ENCODE data around the gene RHBDD1. TPM values are rescaled to one million over a fixed set of nuclear protein-coding genes. Genes with fewer than 3 reads are reported as not detected.

Gene RHBDD1
- total and polyA plus RNA-seq, 12 donors, result 4.5 to 57.1 (median 33.7) TPM

DNA sequence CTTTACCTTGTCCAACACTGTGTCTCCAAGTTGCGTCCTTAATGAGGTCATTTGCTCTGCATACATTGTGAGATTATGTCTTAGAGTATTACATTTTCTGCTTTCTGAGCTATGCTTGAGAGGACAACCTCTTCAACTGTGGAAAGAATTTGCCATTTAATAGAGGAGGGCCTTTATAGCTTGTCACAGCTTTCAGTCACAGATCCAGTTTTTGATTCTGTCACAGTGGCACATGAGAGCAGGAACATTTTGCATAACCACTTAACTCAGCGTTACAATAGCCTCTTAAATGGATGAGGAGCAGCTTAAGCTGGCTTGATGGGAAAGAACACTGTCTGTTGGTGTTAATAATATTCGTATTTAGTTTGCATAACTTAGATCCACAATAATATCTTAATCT is 63.0 kb downstream of the RHBDD1 start:
- ATAC-seq, result peak in 2 of 8 donors; percentile 51 to 63
- Histone ChIP-seq H3K27ac (no peak overlapping the region), H3K4me3 (no peak overlapping the region), H3K36me3 (peaks cover 0 to 17% (median 0%) of the 10 kb centered on the region in 9 donors), H3K27me3 (no peaks in the 10 kb centered on the region), H3K4me1 (peaks cover 0 to 4% (median 0%) of the 10 kb centered on the region in 9 donors), H3K9me3 (no peaks in the 10 kb centered on the region)
- TF ChIP-seq CTCF (IDR thresholded peaks at IDR 0.05), result no peak
- no peak for DNase-seq
- 74 to 78% methylated on average over 3 of the region's 3 CpGs for WGBS, 2 donors
- intact Hi-C loops (cut with DNase I), result no loop called here

DNA sequence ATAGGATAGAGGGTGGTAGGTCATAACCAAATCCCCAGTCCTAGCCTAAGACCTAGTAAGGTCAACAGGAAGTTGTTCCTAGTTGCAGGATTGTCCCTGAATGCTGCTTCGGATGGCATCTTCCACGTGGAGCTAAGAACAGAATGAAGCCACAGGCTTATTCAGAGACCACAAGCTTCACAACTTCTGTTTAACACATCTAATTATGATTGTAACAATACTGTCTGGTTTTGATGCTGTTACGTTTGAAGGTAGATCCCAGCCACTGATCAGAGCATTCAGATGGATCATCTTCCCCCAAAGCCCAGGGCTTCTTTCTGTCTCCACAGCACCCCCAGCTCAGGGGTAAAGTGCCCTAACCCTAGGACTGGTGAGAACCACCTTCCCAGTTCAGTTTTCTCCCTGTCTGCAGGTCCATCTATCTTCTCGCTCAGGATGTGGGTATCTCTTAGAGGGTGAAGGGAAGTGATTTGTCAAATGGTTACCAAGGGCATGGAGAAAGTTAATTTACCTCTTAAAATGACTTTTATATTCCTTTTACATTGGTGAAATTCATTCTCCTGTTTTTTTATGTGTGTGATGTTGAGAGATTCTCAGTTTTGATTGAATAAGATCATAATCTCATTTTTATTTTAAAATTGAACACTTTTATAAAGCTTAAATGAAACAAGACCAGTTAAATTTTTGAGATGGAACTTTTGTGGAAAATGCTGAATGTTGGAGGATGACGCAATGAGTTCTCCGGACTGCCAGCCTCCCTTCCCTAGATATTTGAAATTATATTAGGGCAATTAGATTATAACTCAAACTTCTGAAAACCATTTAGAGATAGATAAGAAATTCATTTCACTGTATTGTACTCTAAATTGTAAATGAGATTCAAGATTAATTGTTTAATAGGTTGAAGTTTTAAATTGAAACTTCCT is 66.5 kb downstream of the RHBDD1 start:
- H3K27me3 ChIP-seq, result no peaks in the 10 kb centered on the region
- H3K36me3 ChIP-seq, result peaks cover 0 to 12% (median 0%) of the 10 kb centered on the region in 9 donors
- DNase-seq (no peak), ATAC-seq (no peak)
- no peaks in the 10 kb centered on the region for H3K9me3 ChIP-seq
- TF ChIP-seq CTCF (IDR thresholded peaks at IDR 0.05), result no peak
- no peaks in the 10 kb centered on the region for H3K4me1 ChIP-seq
- intact Hi-C loops (cut with DNase I), result no loop called here
- H3K4me3 ChIP-seq, result no peak overlapping the region
- WGBS, 2 donors, result 91 to 94% methylated on average over 6 of the region's 6 CpGs
- no peak overlapping the region for H3K27ac ChIP-seq

DNA sequence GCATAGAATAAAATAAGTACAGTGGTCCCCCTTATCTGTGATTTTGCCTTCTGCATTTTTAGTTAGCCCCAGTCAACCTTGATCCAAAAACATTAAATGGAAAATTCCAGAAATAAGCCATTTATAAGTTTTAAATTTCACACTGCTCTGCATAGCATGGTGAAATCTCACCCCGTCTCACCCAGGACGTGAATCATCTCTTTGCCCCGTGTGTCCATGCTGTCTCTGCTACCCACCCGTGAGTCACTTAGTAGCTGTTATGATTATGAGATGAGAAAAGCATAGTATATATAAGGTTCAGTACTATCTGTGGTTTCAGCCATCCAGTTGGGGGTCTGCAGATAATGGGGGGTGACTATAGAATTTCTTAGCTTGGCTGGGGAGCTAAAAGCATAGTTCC is 67.3 kb downstream of the RHBDD1 start:
- no peak overlapping the region for H3K27ac ChIP-seq
- no peak for ATAC-seq
- DNase-seq, result no peak
- H3K36me3 ChIP-seq, result peaks cover 0 to 21% (median 0%) of the 10 kb centered on the region in 9 donors
- 94 to 96% methylated on average over 4 of the region's 4 CpGs for whole genome bisulfite sequencing, 2 donors
- H3K27me3 ChIP-seq, result no peaks in the 10 kb centered on the region
- no peak overlapping the region for H3K4me3 ChIP-seq
- no peak for TF ChIP-seq CTCF (IDR thresholded peaks at IDR 0.05)
- H3K9me3 ChIP-seq, result no peaks in the 10 kb centered on the region
- H3K4me1 ChIP-seq, result no peaks in the 10 kb centered on the region
- intact Hi-C loops (cut with DNase I), result no loop called here

DNA sequence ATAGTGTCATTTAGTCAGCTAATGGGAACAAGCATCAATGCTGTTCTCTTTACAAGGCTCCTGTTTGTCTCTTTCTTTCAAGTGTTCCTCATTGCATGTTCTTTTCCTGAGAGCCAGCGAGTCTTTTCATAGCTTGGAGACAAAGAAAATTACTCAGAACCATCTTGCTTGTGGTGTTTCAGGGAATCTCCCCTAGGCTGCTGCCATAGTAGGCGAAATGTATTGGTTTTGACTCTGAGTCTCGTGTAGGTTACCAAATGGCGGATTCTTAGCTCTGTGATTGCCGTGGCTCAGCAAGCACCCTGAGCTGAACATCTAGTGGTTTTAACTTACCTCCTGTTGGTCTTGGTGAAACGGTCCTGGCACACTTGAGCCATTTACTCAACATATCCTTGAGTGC is 68.7 kb downstream of the RHBDD1 start:
- DNase-seq (no peak), ATAC-seq (no peak)
- Histone ChIP-seq H3K27ac (no peak overlapping the region), H3K9me3 (no peaks in the 10 kb centered on the region), H3K27me3 (no peaks in the 10 kb centered on the region), H3K4me1 (no peaks in the 10 kb centered on the region), H3K4me3 (no peak overlapping the region), H3K36me3 (peaks cover 0 to 32% (median 0%) of the 10 kb centered on the region in 9 donors)
- intact Hi-C loops (cut with DNase I), result no loop called here
- no peak for TF ChIP-seq CTCF (IDR thresholded peaks at IDR 0.05)
- 97 to 98% methylated on average over 6 of the region's 6 CpGs for WGBS, 2 donors
